GM19035 (cell line): Measurements from ENCODE around the gene ASS1.

ENCODE experiments used
- ATAC-seq: cut with Tn5 transposase; IDR thresholded peaks from one replicate; pipeline ENCODE4 v1.9.1; 2021; ENCODE audit not compliant: unreplicated experiment

ASS1 gene

GRCh38 chr9:130471411-130472183 is 26.8 kb downstream of the ASS1 start:
- ATAC-seq = no peak

GRCh38 chr9:130472184-130472705 is 27.5 kb downstream of the ASS1 start:
- ATAC-seq = no peak

- no peak for ATAC-seq
These were observed 28.2 kb downstream of the ASS1 start for GRCh38 chr9:130473009-130473408.

GRCh38 chr9:130473566-130473965 is 28.8 kb downstream of the ASS1 start:
- ATAC-seq = no peak

GRCh38 chr9:130474106-130474505 is 29.3 kb downstream of the ASS1 start:
- no peak for ATAC-seq

GRCh38 chr9:130476151-130476730 is 31.5 kb downstream of the ASS1 start:
- ATAC-seq = no peak

GRCh38 chr9:130477564-130477963 is 32.8 kb downstream of the ASS1 start:
- ATAC-seq = no peak

- no peak for ATAC-seq
These were observed 33.4 kb downstream of the ASS1 start for GRCh38 chr9:130478152-130478551.

GRCh38 chr9:130478736-130479575 is 34.2 kb downstream of the ASS1 start:
- no peak for ATAC-seq

- ATAC-seq = no peak
These were observed 34.8 kb downstream of the ASS1 start for GRCh38 chr9:130479587-130479986.

- no peak for ATAC-seq
These were observed 35.9 kb downstream of the ASS1 start for GRCh38 chr9:130480673-130481072.

GRCh38 chr9:130482463-130482862 is 37.7 kb downstream of the ASS1 start:
- ATAC-seq = no peak

GRCh38 chr9:130483371-130483971 is 38.7 kb downstream of the ASS1 start:
- ATAC-seq = no peak

- no peak for ATAC-seq
These were observed 39.8 kb downstream of the ASS1 start for GRCh38 chr9:130484362-130485072.

GRCh38 chr9:130486103-130486502 is 41.3 kb downstream of the ASS1 start:
- ATAC-seq = no peak

- ATAC-seq = no peak
These were observed 42.7 kb downstream of the ASS1 start for GRCh38 chr9:130487500-130487899.

- ATAC-seq = no peak
These were observed 44.0 kb downstream of the ASS1 start for GRCh38 chr9:130488621-130489330.

GRCh38 chr9:130490981-130491380 is 46.2 kb downstream of the ASS1 start:
- ATAC-seq = no peak

- no peak for ATAC-seq
These were observed 47.2 kb downstream of the ASS1 start for GRCh38 chr9:130491830-130492482.
